HL-60 (cell line): ENCODE measurements around the gene ZNF134.

Source experiments
- DNase-seq, 2 experiments: peaks; one replicate each; pipeline ENCODE4 v3.0.0-alpha.2; 2010 to 2020; ENCODE audit warnings: low read depth in 1 of 2, low spot score in 1 of 2
- H3K27ac ChIP-seq: fragments of 250-450 bp; sonication (Bioruptor Pico); replicated peaks from 2 replicates; pipeline ENCODE4 v1.5.1; 2020; ENCODE audit warnings: mild to moderate bottlenecking, moderate library complexity
- H3K27me3 ChIP-seq: fragments of 250-450 bp; sonication (Bioruptor Pico); 2 replicates; pipeline ENCODE4 v1.5.1; 2021; ENCODE audit warnings: mild to moderate bottlenecking, moderate library complexity; ENCODE audit not compliant: insufficient read depth, poor library complexity, severe bottlenecking
- H3K4me3 ChIP-seq: replicated peaks from 2 replicates; pipeline ENCODE4 v1.5.1; 2011; ENCODE audit warnings: mild to moderate bottlenecking, control low read depth, low read length; ENCODE audit not compliant: insufficient read depth
- GABPA ChIP-seq: IDR thresholded peaks from 2 replicates; pipeline ENCODE4 v1.6.1; 2012; ENCODE audit warnings: low read depth
- POLR2AphosphoS5 ChIP-seq: IDR thresholded peaks from 2 replicates; pipeline ENCODE4 v1.6.1; 2012; ENCODE audit warnings: low read depth
- SPI1 ChIP-seq: IDR thresholded peaks from 2 replicates; pipeline ENCODE4 v1.6.1; 2012; ENCODE audit warnings: low read depth, mild to moderate bottlenecking, borderline replicate concordance
- TF ChIP-seq, protein P1 (sequence below): IDR thresholded peaks from one replicate; pipeline ENCODE4 v1.5.1; 2011; ENCODE audit warnings: low read length, control low read depth, inconsistent platforms; ENCODE audit not compliant: insufficient read depth
- TF ChIP-seq, protein P2 (sequence below): IDR thresholded peaks from 2 replicates; pipeline ENCODE4 v1.6.1; 2012; ENCODE audit warnings: low read depth; ENCODE audit not compliant: insufficient replicate concordance

The ZNF134 gene

DNA sequence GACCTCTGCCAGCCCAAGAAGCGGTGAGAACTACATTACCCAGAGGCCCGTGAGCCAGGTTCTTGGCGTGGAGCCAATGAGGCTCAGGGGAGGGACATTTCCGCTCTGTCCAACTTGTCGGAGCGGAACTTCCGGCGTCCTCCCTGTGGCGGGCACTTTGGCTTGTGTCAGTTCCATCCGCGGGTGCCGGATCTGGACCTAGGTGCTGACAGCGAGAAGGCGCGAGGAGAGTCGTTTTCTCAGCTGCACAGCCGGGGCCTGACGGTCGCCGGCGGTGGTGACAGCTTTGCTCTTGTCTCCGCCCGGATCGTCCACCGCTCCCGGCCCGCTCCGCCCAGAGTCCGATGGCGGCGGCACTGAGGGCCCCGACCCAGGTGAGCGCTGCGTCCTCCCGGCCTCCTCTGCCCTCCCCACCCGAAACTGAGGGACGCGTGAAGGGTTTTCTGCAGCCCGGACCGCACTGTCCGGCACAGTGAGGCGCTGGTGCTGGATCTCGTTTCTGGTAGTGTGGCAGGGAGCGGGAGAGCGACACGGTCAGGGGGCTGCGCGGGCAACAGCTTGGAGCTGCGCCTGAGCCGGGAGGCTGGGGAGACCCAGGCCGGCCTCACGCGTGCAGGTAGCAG lies 14.2 kb upstream of the ZNF134 start, which contains the start of gene ZNF530:
Gene ZNF530, plus strand, starts transcription at position 125 of the 623 bp plus-strand sequence. CDS start 4,461 bp downstream, outside the sequence.
- TF ChIP-seq POLR2AphosphoS5 (peak; percentile 86), SPI1 (peak; percentile 38; the same call in 1 of the 2 replicates), GABPA (peak; percentile 95)
- TF ChIP-seq, protein P1, sequence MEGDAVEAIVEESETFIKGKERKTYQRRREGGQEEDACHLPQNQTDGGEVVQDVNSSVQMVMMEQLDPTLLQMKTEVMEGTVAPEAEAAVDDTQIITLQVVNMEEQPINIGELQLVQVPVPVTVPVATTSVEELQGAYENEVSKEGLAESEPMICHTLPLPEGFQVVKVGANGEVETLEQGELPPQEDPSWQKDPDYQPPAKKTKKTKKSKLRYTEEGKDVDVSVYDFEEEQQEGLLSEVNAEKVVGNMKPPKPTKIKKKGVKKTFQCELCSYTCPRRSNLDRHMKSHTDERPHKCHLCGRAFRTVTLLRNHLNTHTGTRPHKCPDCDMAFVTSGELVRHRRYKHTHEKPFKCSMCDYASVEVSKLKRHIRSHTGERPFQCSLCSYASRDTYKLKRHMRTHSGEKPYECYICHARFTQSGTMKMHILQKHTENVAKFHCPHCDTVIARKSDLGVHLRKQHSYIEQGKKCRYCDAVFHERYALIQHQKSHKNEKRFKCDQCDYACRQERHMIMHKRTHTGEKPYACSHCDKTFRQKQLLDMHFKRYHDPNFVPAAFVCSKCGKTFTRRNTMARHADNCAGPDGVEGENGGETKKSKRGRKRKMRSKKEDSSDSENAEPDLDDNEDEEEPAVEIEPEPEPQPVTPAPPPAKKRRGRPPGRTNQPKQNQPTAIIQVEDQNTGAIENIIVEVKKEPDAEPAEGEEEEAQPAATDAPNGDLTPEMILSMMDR = no peak
- TF ChIP-seq, protein P2, sequence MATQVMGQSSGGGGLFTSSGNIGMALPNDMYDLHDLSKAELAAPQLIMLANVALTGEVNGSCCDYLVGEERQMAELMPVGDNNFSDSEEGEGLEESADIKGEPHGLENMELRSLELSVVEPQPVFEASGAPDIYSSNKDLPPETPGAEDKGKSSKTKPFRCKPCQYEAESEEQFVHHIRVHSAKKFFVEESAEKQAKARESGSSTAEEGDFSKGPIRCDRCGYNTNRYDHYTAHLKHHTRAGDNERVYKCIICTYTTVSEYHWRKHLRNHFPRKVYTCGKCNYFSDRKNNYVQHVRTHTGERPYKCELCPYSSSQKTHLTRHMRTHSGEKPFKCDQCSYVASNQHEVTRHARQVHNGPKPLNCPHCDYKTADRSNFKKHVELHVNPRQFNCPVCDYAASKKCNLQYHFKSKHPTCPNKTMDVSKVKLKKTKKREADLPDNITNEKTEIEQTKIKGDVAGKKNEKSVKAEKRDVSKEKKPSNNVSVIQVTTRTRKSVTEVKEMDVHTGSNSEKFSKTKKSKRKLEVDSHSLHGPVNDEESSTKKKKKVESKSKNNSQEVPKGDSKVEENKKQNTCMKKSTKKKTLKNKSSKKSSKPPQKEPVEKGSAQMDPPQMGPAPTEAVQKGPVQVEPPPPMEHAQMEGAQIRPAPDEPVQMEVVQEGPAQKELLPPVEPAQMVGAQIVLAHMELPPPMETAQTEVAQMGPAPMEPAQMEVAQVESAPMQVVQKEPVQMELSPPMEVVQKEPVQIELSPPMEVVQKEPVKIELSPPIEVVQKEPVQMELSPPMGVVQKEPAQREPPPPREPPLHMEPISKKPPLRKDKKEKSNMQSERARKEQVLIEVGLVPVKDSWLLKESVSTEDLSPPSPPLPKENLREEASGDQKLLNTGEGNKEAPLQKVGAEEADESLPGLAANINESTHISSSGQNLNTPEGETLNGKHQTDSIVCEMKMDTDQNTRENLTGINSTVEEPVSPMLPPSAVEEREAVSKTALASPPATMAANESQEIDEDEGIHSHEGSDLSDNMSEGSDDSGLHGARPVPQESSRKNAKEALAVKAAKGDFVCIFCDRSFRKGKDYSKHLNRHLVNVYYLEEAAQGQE = no peak
- DNase-seq = peak; percentile 90 to 96
- Histone ChIP-seq H3K4me3 (peak within 1 kb of the TSS; percentile 99), H3K27ac (peak within 1 kb of the TSS; percentile 78), H3K27me3 (no peaks in the 10 kb centered on the region)

DNA sequence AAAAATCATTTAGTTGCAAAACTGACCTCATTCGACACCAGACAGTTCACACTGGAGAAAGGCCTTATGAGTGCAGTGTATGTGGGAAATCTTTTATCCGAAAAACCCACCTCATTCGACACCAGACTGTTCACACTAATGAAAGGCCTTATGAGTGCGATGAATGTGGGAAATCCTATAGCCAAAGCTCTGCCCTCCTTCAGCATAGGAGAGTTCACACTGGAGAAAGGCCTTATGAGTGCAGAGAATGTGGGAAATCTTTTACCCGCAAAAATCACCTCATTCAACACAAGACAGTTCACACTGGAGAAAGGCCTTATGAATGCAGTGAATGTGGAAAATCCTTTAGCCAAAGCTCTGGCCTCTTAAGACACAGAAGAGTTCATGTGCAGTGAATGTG lies 7.1 kb upstream of the ZNF134 start:
- Histone ChIP-seq H3K27me3 (no peaks in the 10 kb centered on the region), H3K27ac (no peak overlapping the region), H3K4me3 (no peak overlapping the region)
- TF ChIP-seq GABPA (no peak), SPI1 (no peak), POLR2AphosphoS5 (no peak)
- TF ChIP-seq, protein P1 = no peak
- TF ChIP-seq, protein P2 = no peak
- DNase-seq = no peak

DNA sequence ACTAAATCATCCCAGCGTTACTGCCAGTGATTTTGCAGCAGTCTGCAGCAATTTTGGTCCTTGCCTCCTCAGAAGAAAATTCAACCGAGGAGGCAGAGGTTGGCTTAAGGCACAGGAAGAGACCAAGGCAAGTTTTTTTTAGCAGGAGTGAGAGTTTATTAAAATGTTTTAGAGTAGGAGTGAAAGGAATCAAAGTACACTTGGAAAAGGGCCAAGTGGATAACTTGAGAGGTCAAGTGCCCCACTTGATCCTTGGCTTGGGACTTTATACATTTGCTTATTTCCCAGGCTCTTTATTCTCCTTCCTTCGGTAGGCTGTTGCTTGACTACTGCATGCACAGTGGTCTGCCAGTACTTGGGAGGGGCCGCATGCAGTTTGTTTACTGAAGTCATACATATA lies 2.9 kb upstream of the ZNF134 start:
- DNase-seq = no peak
- Histone ChIP-seq H3K27ac (no peak overlapping the region), H3K4me3 (no peak overlapping the region), H3K27me3 (no peaks in the 10 kb centered on the region)
- TF ChIP-seq, protein P2 = no peak
- TF ChIP-seq, protein P1 = no peak
- TF ChIP-seq POLR2AphosphoS5 (no peak), SPI1 (no peak), GABPA (no peak)
